Endothelial cell of umbilical vein (primary cell): ENCODE data around the gene APP. TPM values are rescaled to one million over a fixed set of nuclear protein-coding genes. Genes with fewer than 3 reads are reported as not detected.

Source experiments
- BruUV-seq: library from RNA; stranded (reverse); fragments of 400-500 nt; replicated peaks from 2 replicates; lab custom pipeline; 2021; lab: Mats Ljungman, UMichigan
- CTCF ChIA-PET: fragments of 300-600, 350-600 bp; sonication (Branson Sonifier 250); formaldehyde crosslinking; loops from one replicate; lab custom pipeline; 2021; ENCODE audit warnings: antibody characterized with exemption, inconsistent platforms; lab: Charles Lee
- POLR2A ChIA-PET: fragments of 300-600, 350-600 bp; sonication (Branson Sonifier 250); formaldehyde crosslinking; loops from one replicate; lab custom pipeline; 2021; ENCODE audit warnings: antibody characterized with exemption, inconsistent platforms; lab: Charles Lee
- DNase-seq: peaks from one replicate; pipeline ENCODE4 v3.0.0-alpha.2; 2011; ENCODE audit warnings: low read depth, low spot score
- FAIRE-seq: peaks from 2 replicates; lab custom pipeline; 2011; peaks lifted over from hg19 to GRCh38; lab: Jason Lieb, UNC
- H2AFZ ChIP-seq: 2 replicates; pipeline ENCODE4 v1.6.0; 2012; ENCODE audit warnings: low read depth, low read length, control low read depth, inconsistent platforms
- H3K27ac ChIP-seq: 2 replicates; pipeline ENCODE4 v1.5.1; 2011; ENCODE audit warnings: low read depth, mild to moderate bottlenecking, control low read depth, low read length, moderate library complexity; ENCODE audit not compliant: insufficient read depth
- H3K27me3 ChIP-seq, 2 experiments: 2 replicates each; pipeline versions ENCODE4 v1.6.0 to v1.6.1; 2011; ENCODE audit warnings: low read length in 2 of 2, mixed read lengths in 1 of 2; ENCODE audit not compliant: control insufficient read depth in 2 of 2, insufficient read depth in 2 of 2
- H3K36me3 ChIP-seq, 2 experiments: 2 replicates in 1 of 2; 3 replicates in 1 of 2; pipeline ENCODE4 v1.5.1; 2011; ENCODE audit warnings: low read length in 2 of 2, mild to moderate bottlenecking in 1 of 2, moderate library complexity in 1 of 2; ENCODE audit not compliant: control insufficient read depth in 2 of 2, insufficient read depth in 2 of 2; ENCODE audit errors: extremely low read depth in 1 of 2
- H3K4me1 ChIP-seq: 3 replicates; pipeline ENCODE4 v1.5.1; 2011; ENCODE audit warnings: mild to moderate bottlenecking, low read length; ENCODE audit not compliant: control insufficient read depth, insufficient read depth; ENCODE audit errors: extremely low read depth
- H3K4me2 ChIP-seq: 2 replicates; pipeline ENCODE4 v1.6.1; 2011; ENCODE audit warnings: low read length, control low read depth, mixed read lengths; ENCODE audit not compliant: insufficient read depth
- H3K4me3 ChIP-seq, 3 experiments: fragments of 200-600 bp in 1 of 3; sonication (generic), shearing (Covaris generic) in 1 of 3; replicated peaks in 1 of 3; 2 replicates each; pipeline ENCODE4 v1.5.1; 2011 to 2016; ENCODE audit warnings: control low read depth in 3 of 3, low read length in 3 of 3, mild to moderate bottlenecking in 2 of 3, inconsistent platforms in 1 of 3, low read depth in 1 of 3, moderate library complexity in 1 of 3; ENCODE audit not compliant: insufficient read depth in 1 of 3
- H3K79me2 ChIP-seq: 2 replicates; pipeline ENCODE4 v1.6.0; 2012; ENCODE audit warnings: low read length, inconsistent platforms; ENCODE audit not compliant: control insufficient read depth, insufficient read depth
- H3K9ac ChIP-seq: replicated peaks from 2 replicates; pipeline ENCODE3; 2011; ENCODE audit warnings: low read length, control low read depth; ENCODE audit not compliant: insufficient read depth; ENCODE audit errors: extremely low read depth
- H3K9me1 ChIP-seq: replicated peaks from 3 replicates; pipeline ENCODE4 v1.6.0; 2011; ENCODE audit warnings: mild to moderate bottlenecking, low read length; ENCODE audit not compliant: control insufficient read depth, insufficient read depth; ENCODE audit errors: extremely low read depth
- H3K9me3 ChIP-seq: replicated peaks from 2 replicates; pipeline ENCODE4 v1.5.1; 2012; ENCODE audit warnings: low read length, inconsistent platforms; ENCODE audit not compliant: control insufficient read depth, insufficient read depth
- H4K20me1 ChIP-seq: replicated peaks from 2 replicates; pipeline ENCODE3; 2011; ENCODE audit warnings: mild to moderate bottlenecking, low read length; ENCODE audit not compliant: control insufficient read depth, insufficient read depth; ENCODE audit errors: extremely low read depth
- CTCF ChIP-seq, 2 donors: IDR thresholded peaks; 1 replicate in 1 of 2; 2 replicates in 1 of 2; pipeline ENCODE4 v1.5.1; 2011; ENCODE audit warnings: low read length in 2 of 2, mild to moderate bottlenecking in 2 of 2, moderate library complexity in 2 of 2, control low read depth in 1 of 2, inconsistent platforms in 1 of 2, low read depth in 1 of 2; ENCODE audit not compliant: insufficient read depth in 1 of 2; ENCODE audit errors: extremely low read depth in 1 of 2
- EZH2 ChIP-seq: IDR thresholded peaks from 2 replicates; pipeline ENCODE4 v1.6.1; 2012; ENCODE audit warnings: borderline replicate concordance, low read depth, mild to moderate bottlenecking, moderate library complexity, low read length, inconsistent platforms; ENCODE audit not compliant: severe bottlenecking
- FOS ChIP-seq: IDR thresholded peaks from 2 replicates; pipeline ENCODE4 v1.6.1; 2011; ENCODE audit warnings: mild to moderate bottlenecking, low read length, moderate library complexity, borderline replicate concordance; ENCODE audit not compliant: insufficient read depth
- GATA2 ChIP-seq: IDR thresholded peaks from 2 replicates; pipeline ENCODE4 v1.7.0; 2011; ENCODE audit warnings: low read depth, mild to moderate bottlenecking, moderate library complexity, mixed read lengths, low read length; ENCODE audit not compliant: insufficient read length, insufficient read depth
- JUN ChIP-seq: IDR thresholded peaks from 2 replicates; pipeline ENCODE4 v1.6.1; 2011; ENCODE audit warnings: borderline replicate concordance, low read depth; ENCODE audit not compliant: insufficient read length, insufficient read depth
- MAX ChIP-seq: IDR thresholded peaks from 2 replicates; pipeline ENCODE4 v1.6.1; 2011; ENCODE audit not compliant: insufficient read depth, insufficient read length
- MYC ChIP-seq: IDR thresholded peaks from one replicate; pipeline ENCODE4 v1.6.1; 2011; ENCODE audit warnings: mild to moderate bottlenecking, low read depth, low read length
- POLR2A ChIP-seq: IDR thresholded peaks from 2 replicates; pipeline ENCODE4 v1.6.1; 2012; ENCODE audit warnings: low read depth, mild to moderate bottlenecking, control low read depth, low read length
- POLR2AphosphoS5 ChIP-seq: IDR thresholded peaks from 2 replicates; pipeline ENCODE4 v1.6.1; 2012; ENCODE audit warnings: low read depth, mild to moderate bottlenecking, control low read depth, low read length, moderate library complexity; ENCODE audit not compliant: insufficient read depth
- dilution Hi-C: fragments of 300-500 bp; cut with MboI; formaldehyde crosslinking; loops from one replicate; pipeline ENCODE4 v1.15.0; 2019; ENCODE audit warnings: low sequenced_read_pairs; ENCODE audit not compliant: extremely low pct_ligation_motif_present
- intact Hi-C: fragments of 100-400 bp; cut with micrococcal nuclease; formaldehyde crosslinking; loops from one replicate; pipeline ENCODE4 v1.10.0; 2022
- polyA plus RNA-seq, 4 experiments: library from polyadenylated mRNA; depleted of rRNA in 3 of 4; stranded (reverse) in 3 of 4; unstranded in 1 of 4; fragments of >200 nt; gene quantifications; 2 replicates each; pipeline versions ENCODE4 v1.2.1 to v1.2.3, GENCODE V29; 2011 to 2012; ENCODE audit warnings: missing spikeins in 1 of 4
- total RNA-seq: library from RNA; stranded (reverse); gene quantifications from 2 replicates; pipeline ENCODE4 v1.2.3, GENCODE V29; 2021

APP gene
- total and polyA plus RNA-seq, 2 donors (not counting 3 experiments of a cell fraction or from before 2014, with no cell fraction given) = 914 to 928 TPM

DNA sequence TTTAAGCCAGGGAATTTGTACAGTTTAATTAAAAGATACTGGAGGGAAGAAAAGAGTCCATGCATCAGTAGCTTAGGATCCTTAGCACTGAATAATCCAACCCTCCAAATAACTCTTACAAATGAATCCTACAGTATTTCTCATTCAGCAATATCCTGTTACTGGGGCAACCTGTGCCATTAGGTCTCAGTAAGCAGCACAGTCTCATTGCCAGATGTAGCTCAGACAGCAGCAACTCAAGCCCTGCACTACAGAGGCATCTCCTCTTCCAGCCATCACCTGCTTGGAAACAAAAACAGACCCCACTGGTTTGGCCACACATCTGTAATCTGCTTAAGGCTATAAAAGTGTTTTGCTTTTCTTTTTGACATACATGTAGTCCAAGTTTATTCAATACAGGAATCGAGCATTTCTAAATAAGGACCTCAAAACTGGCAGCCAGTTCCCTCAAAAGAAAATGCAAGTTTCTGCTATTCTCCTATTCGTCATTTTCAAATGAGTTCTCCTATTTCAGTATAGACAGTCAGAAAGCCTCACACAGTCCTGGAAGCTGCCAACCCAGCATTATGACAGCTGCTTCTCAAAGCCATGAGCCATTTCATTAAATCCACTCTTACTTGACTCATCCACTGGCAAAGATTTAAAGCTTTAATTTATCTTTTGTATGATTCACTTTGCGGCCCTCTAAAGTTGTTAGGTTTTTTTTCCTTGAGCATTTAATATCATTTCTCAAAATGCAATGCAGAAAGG is 129.0 kb downstream of the APP start:
- ChIA-PET CTCF (interaction anchor here (1.3 to 2.6 kb wide), 2 partner anchors 128 to 146 kb away, joined by 4 to 10 read pairs; no protein-coding TSS in a partner anchor), POLR2A (no interaction called here)
- Histone ChIP-seq H3K27me3 (no peaks in the 10 kb centered on the region), H3K4me2 (no peak overlapping the region), H3K4me1 (peaks cover 7% of the 10 kb centered on the region), H3K9me3 (no peaks in the 10 kb centered on the region), H3K36me3 (peaks cover 2 to 4% of the 10 kb centered on the region in 2 experiments), H3K9ac (no peak overlapping the region), H3K4me3 (no peak overlapping the region), H2AFZ (no peak overlapping the region), H3K79me2 (peaks cover 75% of the 10 kb centered on the region), H4K20me1 (peaks cover 5% of the 10 kb centered on the region), H3K9me1 (no peaks in the 10 kb centered on the region), H3K27ac (no peak overlapping the region)
- dilution Hi-C loops (no loop called here), intact Hi-C loops (no loop called here)
- FAIRE-seq = no peak
- no peak for TF ChIP-seq POLR2A
- no peak for TF ChIP-seq POLR2AphosphoS5
- no peak for TF ChIP-seq CTCF (IDR thresholded peaks at IDR 0.05; ENCODE audit: extremely low read depth in 1 of 2, insufficient read depth in 1 of 2, low read depth in 1 of 2, low read length in 2 of 2)
- TF ChIP-seq MAX = no peak
- no peak for TF ChIP-seq GATA2
- TF ChIP-seq EZH2 = no peak
- TF ChIP-seq MYC = no peak
- TF ChIP-seq JUN = no peak
- TF ChIP-seq FOS = no peak
- no TSS peak for BruUV-seq
- no peak for DNase-seq
